Smooth muscle cell (in vitro differentiated cells): ENCODE measurements around the gene NEDD4L. TPM values are rescaled to one million over a fixed set of nuclear protein-coding genes. Genes with fewer than 3 reads are reported as not detected.

Source experiments
- DNase-seq: peaks from one replicate; lab custom pipeline; 2025; ENCODE audit not compliant: unreplicated experiment; lab: John Stamatoyannopoulos, UW
- H2AFZ ChIP-seq: fragments of 200-600 bp; sonication (generic); 2 replicates; pipeline ENCODE4 v1.6.0; 2016; ENCODE audit warnings: antibody characterized with exemption, low read depth, mild to moderate bottlenecking
- H3F3A ChIP-seq: fragments of 200-600 bp; sonication (generic); 2 replicates; pipeline ENCODE4 v1.6.0; 2017; ENCODE audit warnings: antibody characterized with exemption, low read depth
- H3K27ac ChIP-seq: fragments of 200-600 bp; sonication (generic); 2 replicates; pipeline ENCODE4 v1.5.1; 2016; ENCODE audit warnings: low read depth, mild to moderate bottlenecking
- H3K27me3 ChIP-seq: fragments of 200-600 bp; sonication (generic); 2 replicates; pipeline ENCODE4 v1.6.1; 2016; ENCODE audit warnings: low read depth, mild to moderate bottlenecking
- H3K36me3 ChIP-seq: fragments of 200-600 bp; sonication (generic); 2 replicates; pipeline ENCODE4 v1.5.1; 2016; ENCODE audit warnings: low read depth
- H3K4me1 ChIP-seq: fragments of 200-600 bp; sonication (generic); 2 replicates; pipeline ENCODE4 v1.5.1; 2016; ENCODE audit warnings: low read depth
- H3K4me2 ChIP-seq: fragments of 200-600 bp; sonication (generic); 2 replicates; pipeline ENCODE4 v1.6.0; 2016; ENCODE audit warnings: mild to moderate bottlenecking
- H3K4me3 ChIP-seq: fragments of 200-600 bp; sonication (generic); 2 replicates; pipeline ENCODE4 v1.5.1; 2016; ENCODE audit warnings: mild to moderate bottlenecking
- H3K79me2 ChIP-seq: fragments of 200-600 bp; sonication (generic); 2 replicates; pipeline ENCODE4 v1.6.0; 2016; ENCODE audit warnings: low read depth, mild to moderate bottlenecking
- H3K9ac ChIP-seq: fragments of 200-600 bp; sonication (generic); 2 replicates; pipeline ENCODE4 v1.6.0; 2016; ENCODE audit warnings: low read depth
- H3K9me3 ChIP-seq: fragments of 200-600 bp; sonication (generic); replicated peaks from 2 replicates; pipeline ENCODE4 v1.5.1; 2016; ENCODE audit warnings: low read depth
- H4K20me1 ChIP-seq: fragments of 200-600 bp; sonication (generic); 2 replicates; pipeline ENCODE4 v1.6.0; 2016; ENCODE audit warnings: low read depth
- CTCF ChIP-seq: fragments of 200-600 bp; sonication (generic); IDR thresholded peaks from 2 replicates; pipeline ENCODE4 v1.5.1; 2017; ENCODE audit warnings: borderline replicate concordance, mild to moderate bottlenecking, antibody characterized with exemption; ENCODE audit not compliant: insufficient read depth, poor library complexity, severe bottlenecking
- WGBS: methylation state at CpG from one replicate; pipeline ENCODE4 v1.1.7; 2016; ENCODE audit warnings: low lambda C conversion rate; 5-methylcytosine and 5-hydroxymethylcytosine counted together
- polyA plus RNA-seq: library from polyadenylated mRNA; unstranded; fragments of >200 nt; fragmentation: Nextera tagmentation; extraction: Ambion mirVana; gene quantifications from 2 replicates; pipeline ENCODE4 v1.2.1, GENCODE V29; 2016
- total RNA-seq: library from RNA; depleted of rRNA; stranded (reverse); fragments of >200 nt; gene quantifications from 2 replicates; pipeline ENCODE4 v1.2.3, GENCODE V29; 2014

The NEDD4L gene
- total and polyA plus RNA-seq, 2 experiments from 2014 or later = 8.7 to 41.3 TPM

DNA sequence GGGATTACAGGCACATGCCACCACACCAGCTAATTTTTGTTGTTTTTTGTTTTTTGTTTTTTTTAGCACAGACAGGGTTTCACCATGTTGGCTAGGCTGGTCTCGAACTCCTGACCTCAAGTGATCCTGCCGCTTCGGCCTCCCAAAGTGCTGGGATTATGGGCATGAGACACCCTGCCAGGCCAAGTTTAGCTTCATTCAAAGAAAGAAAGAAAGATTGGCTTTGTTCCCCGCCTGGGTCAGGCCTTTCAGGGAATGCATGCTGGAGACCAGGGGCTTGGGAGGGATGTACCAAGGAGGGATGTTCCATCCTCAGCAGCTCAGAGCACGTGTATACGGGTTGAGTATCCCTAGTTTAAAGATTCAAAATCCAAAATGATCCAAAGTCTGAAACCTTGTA, 301.8 kb downstream of the NEDD4L start:
- no peak overlapping the region for H2AFZ ChIP-seq
- H3K4me2 ChIP-seq = no peak overlapping the region
- 91% methylated on average over 6 of the region's 6 CpGs for WGBS
- H3K4me1 ChIP-seq = peaks cover 24% of the 10 kb centered on the region
- TF ChIP-seq CTCF = no peak
- H3K4me3 ChIP-seq = no peak overlapping the region
- H3K36me3 ChIP-seq = peaks cover 4% of the 10 kb centered on the region
- peak overlapping the region; percentile 63 for H3K27ac ChIP-seq
- no peak overlapping the region for H3K9ac ChIP-seq
- no peaks in the 10 kb centered on the region for H3F3A ChIP-seq
- no peaks in the 10 kb centered on the region for H4K20me1 ChIP-seq
- H3K79me2 ChIP-seq = no peaks in the 10 kb centered on the region
- DNase-seq = no peak
- H3K27me3 ChIP-seq = no peaks in the 10 kb centered on the region
- no peaks in the 10 kb centered on the region for H3K9me3 ChIP-seq

- WGBS = 78% methylated on average over 7 of the region's 7 CpGs
- no peak overlapping the region for H3K9ac ChIP-seq
- TF ChIP-seq CTCF = no peak
- H3F3A ChIP-seq = no peaks in the 10 kb centered on the region
- peaks cover 4% of the 10 kb centered on the region for H3K36me3 ChIP-seq
- H3K4me1 ChIP-seq = peaks cover 24% of the 10 kb centered on the region
- no peak overlapping the region for H3K4me2 ChIP-seq
- no peaks in the 10 kb centered on the region for H3K79me2 ChIP-seq
- no peak overlapping the region for H3K27ac ChIP-seq
- DNase-seq = no peak
- H3K4me3 ChIP-seq = no peak overlapping the region
- no peaks in the 10 kb centered on the region for H3K9me3 ChIP-seq
- H2AFZ ChIP-seq = no peak overlapping the region
- no peaks in the 10 kb centered on the region for H3K27me3 ChIP-seq
- no peaks in the 10 kb centered on the region for H4K20me1 ChIP-seq
Measured at GRCh38 chr18:58347135-58347534, 303.1 kb downstream of the NEDD4L start.

- H3K79me2 ChIP-seq = no peaks in the 10 kb centered on the region
- H3K9ac ChIP-seq = no peak overlapping the region
- no peak overlapping the region for H3K27ac ChIP-seq
- no peak overlapping the region for H3K4me3 ChIP-seq
- peaks cover 24% of the 10 kb centered on the region for H3K4me1 ChIP-seq
- TF ChIP-seq CTCF = no peak
- no peak overlapping the region for H3K4me2 ChIP-seq
- no peaks in the 10 kb centered on the region for H3F3A ChIP-seq
- 94% methylated on average over 4 of the region's 4 CpGs for WGBS
- no peaks in the 10 kb centered on the region for H3K27me3 ChIP-seq
- DNase-seq = no peak
- no peak overlapping the region for H2AFZ ChIP-seq
- H4K20me1 ChIP-seq = no peaks in the 10 kb centered on the region
- peaks cover 4% of the 10 kb centered on the region for H3K36me3 ChIP-seq
- no peaks in the 10 kb centered on the region for H3K9me3 ChIP-seq
Measured at GRCh38 chr18:58348517-58348916, 304.5 kb downstream of the NEDD4L start.

DNA sequence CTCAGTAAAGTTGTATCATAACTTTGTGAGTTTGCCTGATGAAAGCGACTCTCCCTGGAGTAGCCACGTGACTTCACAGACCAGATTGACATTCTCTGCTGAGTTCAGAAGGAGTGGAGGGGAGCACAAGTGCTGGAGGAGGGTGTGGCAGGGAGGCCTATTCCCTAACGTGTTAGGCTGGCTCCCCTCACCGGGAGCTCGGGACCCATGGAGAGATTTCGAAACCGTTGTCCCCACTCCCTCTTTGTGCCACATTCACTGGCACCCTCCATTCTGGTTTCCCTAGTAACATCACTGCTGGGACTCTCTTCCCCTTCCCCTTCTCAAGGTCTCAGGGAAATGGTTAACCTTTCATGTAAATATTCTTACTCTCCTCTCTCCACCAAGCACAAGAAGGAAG, 304.9 kb downstream of the NEDD4L start:
- Histone ChIP-seq H2AFZ (no peak overlapping the region), H3K4me2 (no peak overlapping the region), H3K36me3 (peaks cover 4% of the 10 kb centered on the region), H3K4me1 (peaks cover 19% of the 10 kb centered on the region), H4K20me1 (no peaks in the 10 kb centered on the region), H3K4me3 (no peak overlapping the region), H3K27ac (no peak overlapping the region), H3F3A (no peaks in the 10 kb centered on the region), H3K27me3 (no peaks in the 10 kb centered on the region), H3K9me3 (no peaks in the 10 kb centered on the region), H3K79me2 (no peaks in the 10 kb centered on the region), H3K9ac (no peak overlapping the region)
- TF ChIP-seq CTCF = no peak
- WGBS = 76% methylated on average over 7 of the region's 7 CpGs
- DNase-seq = no peak
